ENCODE results near the gene CHAF1A.

The CHAF1A gene

DNA sequence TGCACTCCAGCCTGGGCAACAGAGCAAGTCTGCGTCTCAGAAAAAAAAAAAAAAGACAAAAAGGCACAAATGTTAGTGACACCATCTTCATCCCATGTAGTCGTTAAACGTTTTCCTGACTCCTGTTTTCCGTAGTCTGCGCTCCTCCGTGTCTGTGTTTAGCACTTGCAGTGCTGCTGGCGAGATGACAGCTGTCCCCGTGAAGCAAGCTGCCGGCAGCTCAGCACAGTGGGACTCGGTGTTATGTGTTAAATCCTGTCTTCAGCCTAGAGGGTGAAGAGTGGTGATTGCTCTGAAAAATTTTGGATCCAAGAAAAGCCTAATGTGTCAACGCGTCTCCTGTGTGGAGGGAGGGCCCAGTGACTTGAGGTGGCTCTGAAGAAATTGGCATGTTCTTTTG is 36.8 kb downstream of the CHAF1A start:
- no peak for DNase-seq (ENCODE audit: low read depth, low spot score)

DNA sequence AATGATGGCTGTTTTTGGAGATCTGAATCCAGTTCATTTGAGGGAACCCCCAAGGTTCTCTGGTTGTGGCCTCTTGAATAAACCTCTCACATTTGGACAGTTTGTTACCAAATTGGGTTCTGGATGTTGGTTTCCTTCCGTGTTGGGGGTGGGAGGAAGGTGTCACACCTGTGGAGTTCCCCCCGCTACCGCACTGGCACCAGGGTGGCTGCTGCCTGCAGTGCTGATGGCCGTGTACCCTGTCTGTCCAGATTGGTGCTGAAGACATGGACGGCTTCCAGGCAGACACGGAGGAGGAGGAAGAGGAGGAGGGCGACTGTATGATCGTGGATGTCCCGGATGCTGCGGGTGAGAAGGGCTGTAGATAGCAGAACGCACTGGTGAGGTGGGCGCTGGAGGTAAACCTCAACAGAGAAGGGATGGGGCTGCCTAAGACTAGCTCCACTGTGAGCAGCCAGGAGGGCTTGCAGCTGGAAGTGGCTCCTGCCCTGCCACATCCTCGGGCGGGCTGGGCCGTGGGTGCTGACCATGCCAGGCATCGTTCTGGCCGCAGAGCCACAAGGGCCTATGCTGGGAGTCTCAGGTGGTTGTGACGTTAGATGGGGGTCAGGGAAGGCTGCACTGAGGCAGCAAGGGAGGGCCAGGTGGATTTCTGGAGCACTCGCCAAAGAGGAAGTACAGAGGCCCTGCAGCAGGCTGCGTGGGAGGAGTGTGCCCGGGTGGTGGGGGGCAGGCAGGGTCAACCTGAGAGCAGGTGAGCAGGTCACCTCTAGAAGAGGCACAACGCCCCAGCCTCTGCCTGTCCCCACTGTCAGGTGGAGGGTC is 39.8 kb downstream of the CHAF1A start:
- DNase-seq (ENCODE audit: low read depth, low spot score): no peak

DNA sequence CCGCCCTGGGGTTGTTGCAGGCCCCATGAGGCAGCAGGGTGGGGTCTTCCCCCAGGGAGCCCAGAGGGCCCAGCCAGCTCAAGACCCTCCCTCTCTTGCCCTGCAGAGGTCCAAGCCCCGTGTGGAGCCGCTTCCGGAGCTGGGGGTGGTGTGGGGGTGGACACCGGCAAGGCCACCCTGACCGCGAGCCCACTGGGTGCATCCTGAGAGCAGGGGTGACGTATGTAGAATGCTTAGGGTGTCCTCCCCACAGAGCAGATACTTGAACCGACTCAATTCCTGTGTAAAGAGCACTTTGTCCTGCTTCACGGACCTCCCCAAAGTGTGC is 40.3 kb downstream of the CHAF1A start:
- no peak for DNase-seq (ENCODE audit: low read depth, low spot score)

GRCh38 chr19:4443188-4443587 is 40.7 kb downstream of the CHAF1A start:
- no peak for DNase-seq (ENCODE audit: low read depth, low spot score)

- no peak for DNase-seq (ENCODE audit: low read depth, low spot score)
These were observed 41.7 kb downstream of the CHAF1A start for GRCh38 chr19:4443966-4444764.

GRCh38 chr19:4444765-4445741 is 42.6 kb downstream of the CHAF1A start:
- DNase-seq (ENCODE audit: low read depth, low spot score): no peak

GRCh38 chr19:4445963-4446703 is 43.7 kb downstream of the CHAF1A start:
- DNase-seq (ENCODE audit: low read depth, low spot score): no peak

DNA sequence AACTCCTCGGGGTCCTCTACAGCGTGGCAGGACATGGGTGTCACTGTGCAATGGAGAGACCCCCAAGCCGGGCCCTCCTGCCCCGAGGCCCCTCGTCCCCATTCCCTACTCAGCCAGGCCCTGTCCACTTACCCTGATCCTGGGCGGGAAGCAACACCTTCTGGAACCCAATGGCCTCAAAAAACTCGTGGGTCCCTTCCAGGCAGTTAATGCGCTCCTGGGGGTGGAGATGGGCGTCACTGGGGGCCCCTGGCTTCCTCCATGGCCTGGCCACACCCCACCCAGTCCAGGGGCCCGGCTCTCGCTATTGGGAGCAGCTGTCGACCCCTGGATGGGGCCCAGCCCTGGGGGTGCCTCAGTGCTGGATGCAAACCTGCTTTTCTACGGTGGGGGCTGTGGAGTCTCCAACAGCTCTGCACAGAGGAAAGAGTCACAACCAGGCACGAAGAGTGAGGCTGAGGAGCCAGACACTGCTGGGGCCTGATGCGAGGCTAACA is 44.3 kb downstream of the CHAF1A start:
- no peak for DNase-seq (ENCODE audit: low read depth, low spot score)

DNA sequence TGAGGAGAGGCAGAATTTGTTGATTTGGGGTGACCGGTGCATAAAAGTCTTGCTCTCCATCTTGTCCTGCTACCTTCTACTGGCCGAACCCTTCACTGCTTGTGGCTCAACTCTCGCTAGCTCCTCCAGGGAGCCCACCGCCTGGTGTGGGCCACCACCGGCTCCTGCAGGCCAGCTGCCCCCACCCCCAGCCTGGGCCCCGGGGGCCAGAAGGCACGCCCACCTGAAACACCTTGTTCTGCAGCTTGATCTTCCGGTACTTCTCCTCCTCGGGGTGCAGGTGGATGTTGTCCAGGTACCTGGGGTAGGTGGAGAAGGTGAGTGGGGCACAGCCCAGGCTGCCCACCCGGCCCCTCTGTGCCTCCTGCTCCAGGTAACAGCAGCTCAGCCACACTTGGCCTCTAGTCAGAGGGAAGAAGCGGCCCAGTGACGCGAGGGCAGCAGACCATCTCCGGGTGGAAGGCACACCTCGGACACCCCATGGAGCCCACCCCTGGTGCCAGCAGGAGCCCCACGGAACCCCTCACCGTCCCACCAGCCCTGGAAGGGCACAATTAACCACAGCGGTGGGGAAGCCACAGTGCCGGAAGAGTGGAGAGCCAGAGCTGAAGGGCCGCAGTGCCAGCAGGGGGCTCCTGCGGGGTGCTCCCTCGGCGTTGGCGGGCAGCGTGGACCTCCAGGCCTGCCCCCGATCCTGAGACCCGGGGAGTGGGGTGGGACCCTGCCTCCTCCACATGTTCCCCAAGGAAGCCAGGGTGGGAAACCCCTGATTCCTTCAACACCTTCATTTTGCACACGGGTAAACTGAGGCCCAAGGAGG is 45.1 kb downstream of the CHAF1A start:
- DNase-seq (ENCODE audit: low read depth, low spot score): no peak

DNA sequence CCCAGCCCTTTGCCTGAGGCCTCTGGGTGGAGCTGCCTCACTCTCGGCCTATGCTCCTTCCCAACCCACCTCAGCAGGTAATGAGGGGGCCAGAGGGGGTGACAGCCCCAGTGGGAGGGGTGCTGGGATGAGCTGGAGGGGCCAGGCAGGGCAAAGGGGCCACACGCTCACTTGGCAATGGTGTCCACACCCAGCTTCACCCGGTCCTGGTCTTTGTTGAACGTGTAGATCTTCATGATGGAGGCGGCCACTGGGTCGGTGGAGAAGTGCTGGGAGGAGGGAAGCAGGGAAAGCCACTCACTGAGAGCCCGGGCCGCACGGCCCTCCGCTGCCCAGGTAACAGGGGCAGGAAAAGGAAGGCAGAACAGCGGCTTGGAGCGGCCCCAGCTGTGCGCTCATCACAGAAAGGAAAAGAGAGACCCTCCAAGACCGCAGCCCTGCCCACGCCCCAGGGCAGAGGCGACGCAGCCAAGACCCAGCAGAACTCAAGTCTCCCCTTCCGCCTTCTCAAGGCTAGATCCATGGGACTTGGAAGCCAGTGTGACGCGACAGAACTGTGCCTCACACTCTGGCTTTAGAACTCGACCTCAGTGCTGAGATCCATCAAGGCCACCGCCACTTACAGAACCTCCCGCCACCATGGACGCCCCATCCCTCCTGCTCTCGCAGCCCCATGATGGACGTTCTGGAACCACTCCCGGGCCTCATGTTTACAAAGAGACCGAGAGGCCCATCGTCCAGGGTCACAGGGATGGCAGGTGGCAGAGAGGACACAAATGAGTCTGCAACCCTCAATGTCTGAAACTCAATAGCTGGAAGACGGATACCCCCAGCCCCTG is 45.9 kb downstream of the CHAF1A start:
- no peak for DNase-seq (ENCODE audit: low read depth, low spot score)

DNA sequence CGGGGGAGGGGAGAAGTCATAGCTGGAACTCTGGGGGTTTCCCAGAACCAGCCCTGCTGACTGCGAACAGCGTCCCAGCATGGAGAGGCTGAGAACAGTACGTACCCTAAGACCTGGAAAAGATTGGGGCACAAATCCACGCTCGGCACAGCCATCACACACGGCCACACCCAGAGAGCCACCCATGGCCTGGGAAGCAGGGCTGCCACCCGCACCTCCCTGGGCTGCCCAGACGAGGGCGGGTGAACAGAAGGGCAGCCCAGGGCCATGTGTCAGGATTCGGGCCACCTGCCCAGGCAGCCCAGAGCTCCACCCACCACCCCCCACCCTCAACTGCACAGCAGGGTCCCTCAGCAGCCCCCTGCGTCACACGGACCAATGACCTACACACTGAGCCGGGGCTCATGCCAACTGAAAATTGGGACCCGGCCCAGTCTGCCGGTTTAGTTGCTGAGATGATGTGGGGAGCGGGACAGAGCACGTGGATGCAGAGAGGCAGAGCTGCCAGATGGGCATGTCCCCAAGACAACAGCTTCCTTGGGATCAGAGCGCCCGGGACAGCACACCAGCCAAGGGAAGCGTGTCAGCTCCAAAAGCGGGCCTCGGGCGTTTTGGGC is 46.7 kb downstream of the CHAF1A start:
- DNase-seq (ENCODE audit: low read depth, low spot score): no peak

- DNase-seq (ENCODE audit: low read depth, low spot score): no peak
These were observed 47.2 kb downstream of the CHAF1A start for GRCh38 chr19:4449639-4450028.

DNA sequence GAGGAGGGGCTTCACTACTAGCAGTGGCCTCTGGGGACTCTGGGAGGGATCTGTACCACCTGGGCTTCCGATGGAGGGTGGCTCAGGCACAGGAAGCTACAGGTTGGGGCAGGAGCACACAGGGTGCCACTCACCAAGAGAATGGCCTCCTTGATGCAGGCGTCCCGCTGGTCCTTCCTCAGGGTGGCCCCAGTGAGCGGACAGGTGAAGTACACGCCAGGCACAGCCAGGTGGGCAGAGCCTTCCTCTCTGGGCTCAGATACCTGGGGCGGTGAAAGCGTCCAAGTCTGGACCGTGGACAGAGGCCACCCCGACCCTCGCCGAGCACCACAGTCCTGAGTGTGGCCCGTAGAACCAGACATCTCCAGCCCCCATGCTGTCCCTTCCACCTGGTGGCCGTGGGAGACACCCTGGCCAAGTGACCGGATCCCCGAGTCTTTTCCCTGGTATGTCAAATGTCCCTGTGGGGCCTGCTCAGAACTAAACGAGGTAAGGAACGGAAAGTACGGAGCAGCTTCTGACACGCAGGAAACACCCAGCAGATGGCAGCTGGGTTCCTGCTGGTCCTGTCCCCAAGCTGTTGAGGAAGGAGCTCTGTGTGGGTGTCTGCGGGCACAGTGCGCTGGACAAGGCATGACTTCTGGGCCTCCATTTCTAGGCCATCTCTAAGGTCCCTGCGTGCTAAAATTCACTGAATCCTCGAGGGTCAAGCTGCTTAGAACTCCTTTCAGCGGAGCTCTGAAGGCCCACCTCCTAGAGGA is 50.0 kb downstream of the CHAF1A start:
- DNase-seq (ENCODE audit: low read depth, low spot score): no peak

DNA sequence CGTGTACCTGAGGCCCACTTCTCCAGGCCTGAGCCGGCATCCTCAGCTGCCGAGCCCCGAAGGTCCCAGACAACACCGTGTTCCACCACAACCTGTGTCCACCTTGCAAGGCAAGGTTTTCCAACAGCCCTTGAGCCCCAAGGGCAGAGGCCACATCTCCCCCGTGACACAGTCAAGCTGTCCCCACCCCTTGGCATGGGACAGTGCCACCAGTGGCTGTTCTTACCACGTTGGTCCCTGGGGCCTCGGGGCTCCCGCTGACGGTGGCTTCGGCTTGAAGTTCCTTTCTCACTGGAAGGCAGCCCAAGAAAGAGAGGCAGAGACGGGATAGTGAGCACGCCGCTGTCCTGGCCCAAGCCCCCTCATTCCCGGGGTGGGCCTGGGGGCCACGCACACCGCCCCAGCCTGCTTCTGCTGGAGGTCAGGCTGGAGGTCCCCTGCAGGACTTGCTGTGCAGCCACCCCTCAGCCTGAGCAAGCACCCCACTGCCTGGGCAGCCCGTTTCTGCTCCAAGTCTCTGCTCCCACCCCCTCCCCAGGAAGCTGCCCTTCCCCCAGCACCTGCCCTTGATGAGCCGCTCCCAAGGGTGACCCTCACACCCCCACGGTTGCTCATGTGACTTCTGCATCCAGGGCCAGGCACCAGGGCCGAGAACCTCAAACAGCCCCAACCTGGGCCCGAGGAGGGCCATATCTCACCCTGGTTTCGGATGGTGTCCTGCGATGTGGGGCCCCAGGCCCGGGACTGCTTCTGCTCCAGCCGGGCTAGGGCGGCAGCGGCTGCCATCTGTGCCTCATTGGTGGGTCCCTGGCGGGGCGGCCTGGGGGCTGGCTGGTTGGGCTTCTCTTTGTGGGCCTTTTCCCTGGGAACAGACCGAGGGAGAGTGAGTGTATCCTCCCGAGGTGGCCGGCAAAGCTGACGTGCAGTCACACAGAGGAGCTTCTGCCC is 51.1 kb downstream of the CHAF1A start:
- DNase-seq (ENCODE audit: low read depth, low spot score): no peak

DNA sequence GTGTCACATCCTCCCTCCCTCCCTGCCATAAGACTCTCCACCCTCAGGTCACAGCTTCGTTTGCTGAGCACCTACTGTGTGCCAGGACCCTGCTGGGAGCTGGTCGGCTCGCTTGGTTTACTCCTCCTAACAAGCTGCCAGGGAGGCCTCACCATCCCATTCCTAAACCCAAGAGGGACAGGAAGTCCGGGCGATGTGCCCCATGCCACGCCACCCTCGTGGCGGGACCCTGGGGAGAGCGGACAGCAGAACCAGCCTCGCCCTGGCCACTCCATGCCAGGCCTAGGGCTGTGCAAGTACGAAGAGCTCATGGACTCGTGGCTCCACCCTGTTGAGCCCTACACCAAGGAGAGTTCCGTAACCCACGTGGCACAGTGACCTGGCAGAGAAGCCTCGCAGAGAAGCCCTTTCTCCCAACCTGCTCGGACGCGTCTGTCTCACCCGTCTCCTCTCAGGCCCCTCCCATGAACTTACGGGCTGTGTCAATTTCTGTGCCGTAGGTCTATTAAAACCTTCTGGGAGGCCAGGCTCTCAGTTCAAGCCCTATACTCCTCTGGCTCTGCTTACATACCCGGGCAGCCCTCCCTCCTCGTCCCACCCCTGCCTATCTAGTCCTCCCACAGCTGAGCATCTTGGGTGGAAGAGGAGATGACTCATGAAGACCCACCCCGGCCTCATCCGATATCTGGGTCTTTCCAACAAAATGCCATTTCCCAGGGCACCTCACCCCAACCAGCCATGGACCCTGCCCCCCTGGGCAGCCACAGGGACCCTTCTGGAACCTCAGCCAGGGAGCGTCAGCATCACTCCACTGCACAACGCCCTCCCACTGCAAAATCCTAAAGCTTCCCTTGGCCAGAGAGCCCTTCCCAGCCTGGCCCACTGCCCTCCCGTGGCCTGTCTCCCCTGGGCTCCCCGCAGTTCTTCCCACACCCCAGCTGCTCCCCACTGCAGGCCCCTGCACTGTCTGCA is 52.6 kb downstream of the CHAF1A start:
- no peak for DNase-seq (ENCODE audit: low read depth, low spot score)

All from iPS DF 19.7 (cell line).